Ovary (tissue), 9 donors: ENCODE measurements around the gene TBCE. TPM values are rescaled to one million over a fixed set of nuclear protein-coding genes. Genes with fewer than 3 reads are reported as not detected.
"Not testable (repeated sequence)": the region's sequence is repeated elsewhere in the genome, so short reads cannot be mapped to it uniquely, and the experiment has no call there.

Experiments used
- DNase-seq, 5 donors: peaks; one replicate each; pipeline ENCODE4 v3.0.0-alpha.2; 2019 to 2020
- H3K27ac ChIP-seq, 2 donors: fragments of 200-600 bp; one replicate each; pipeline versions ENCODE4 v1.5.1 to v1.8.0; 2019 to 2022
- H3K27me3 ChIP-seq: fragments of 200-600 bp; one replicate; pipeline ENCODE4 v1.8.0; 2022
- H3K36me3 ChIP-seq: fragments of 200-600 bp; sonication (generic); one replicate; pipeline ENCODE4 v1.5.1; 2019
- H3K4me1 ChIP-seq: one replicate; pipeline ENCODE4 v1.8.1; 2013; ENCODE audit warnings: mild to moderate bottlenecking, moderate library complexity; ENCODE audit not compliant: insufficient read depth
- H3K4me3 ChIP-seq: fragments of 200-600 bp; sonication (generic); one replicate; pipeline ENCODE4 v1.5.1; 2017
- H3K9me3 ChIP-seq, 2 donors: fragments of 200-600 bp in 1 of 2; sonication (generic) in 1 of 2; one replicate each; pipeline versions ENCODE4 v1.5.1 to v1.8.1; 2013 to 2019; ENCODE audit warnings: mild to moderate bottlenecking in 1 of 2, moderate library complexity in 1 of 2
- EP300 ChIP-seq: sonication (generic); formaldehyde crosslinking; IDR thresholded peaks from one replicate; pipeline ENCODE4 v1.6.1; 2017; ENCODE audit warnings: antibody characterized with exemption
- POLR2A ChIP-seq: fragments of 450-650 bp; IDR thresholded peaks from one replicate; pipeline ENCODE4 v1.6.1; 2017; ENCODE audit warnings: antibody characterized with exemption, mild to moderate bottlenecking, moderate library complexity
- WGBS, 3 donors: extraction: QIAGEN DNeasy Blood & Tissue Kit in 1 of 3; methylation state at CpG; one replicate each; pipeline versions ENCODE4 v1.1.5 to v1.1.7; 2013 to 2017; 5-methylcytosine and 5-hydroxymethylcytosine counted together
- intact Hi-C, 4 donors: fragments of 100-400 bp; cut with DNase I; formaldehyde crosslinking; loops; one replicate each; pipeline versions ENCODE4 v1.11.0 to v1.15.1; 2022 to 2023
- polyA plus RNA-seq, 2 donors: library from polyadenylated mRNA; stranded (reverse); fragments of 200-250 nt in 1 of 2; fragments of 350-450 nt in 1 of 2; fragmentation: Illumina TruSeq in 1 of 2; extraction: RNeasy Lipid Tissue Mini Kit (QIAGEN cat#74804) in 1 of 2; gene quantifications; one replicate each; pipeline ENCODE4 v1.2.3, GENCODE V29; 2013 to 2014
- total RNA-seq, 7 donors: library from RNA; depleted of rRNA in 2 of 7; stranded (reverse); fragments of >200 nt in 2 of 7; fragmentation: NEBNext Ultra II Directional in 3 of 7; extraction: Animal tissue kit (Norgen Biotek cat#: 25700) in 3 of 7; gene quantifications; one replicate each; pipeline versions ENCODE4 v1.1.0 to v1.2.4, GENCODE V29; 2016 to 2023
- TF ChIP-seq, protein P1 (sequence below), 3 donors: fragments of 450-650 bp in 2 of 3; fragments of 200-600 bp in 1 of 3; IDR thresholded peaks; one replicate each; pipeline versions ENCODE4 v1.5.1 to v1.8.0; 2016 to 2022; ENCODE audit warnings: antibody characterized with exemption in 3 of 3, mild to moderate bottlenecking in 1 of 3
- donor health status: DM: no; HTN: no; CAD: no; lungs with moderate emphysema.
- donor health status: DM: no; HTN: no; CAD: no.
- donor health status: Bipolar disorder and iron deficiency.
- donor health status: DM: yes; HTN: yes; CAD: no.
- donor health status: DM: no; HTN: no; CAD: no.
- donor health status: DM: yes; HTN: yes; CAD: no.

The TBCE gene
- total and polyA plus RNA-seq, 9 donors, result 11.8 to 25.5 (median 22.8) TPM

DNA sequence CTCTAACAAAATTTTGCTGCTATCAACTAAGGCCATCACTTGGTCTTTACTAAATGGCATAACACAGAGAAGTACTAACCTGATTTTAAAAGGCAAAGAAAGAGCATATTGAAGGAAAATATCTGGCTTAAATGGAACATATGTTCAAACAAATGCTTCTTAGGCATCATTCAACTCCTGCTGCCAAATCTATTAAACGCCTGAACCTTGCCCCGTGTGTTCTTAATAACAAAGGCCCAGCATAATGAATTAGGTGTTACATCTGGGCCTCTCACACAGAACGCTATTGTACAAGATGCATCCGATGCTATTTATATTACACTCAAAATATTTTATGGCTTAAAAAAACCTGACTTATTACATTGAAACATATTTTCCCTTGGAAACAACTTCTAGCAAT is 88.6 kb downstream of the TBCE start:
- no peaks in the 10 kb centered on the region for H3K9me3 ChIP-seq
- no peak for DNase-seq
- no peaks in the 10 kb centered on the region for H3K36me3 ChIP-seq
- H3K27ac ChIP-seq, result no peak overlapping the region
- intact Hi-C loops, result no loop called here
- H3K4me1 ChIP-seq, result no peaks in the 10 kb centered on the region
- TF ChIP-seq EP300 (no peak), POLR2A (no peak)
- TF ChIP-seq, protein P1, sequence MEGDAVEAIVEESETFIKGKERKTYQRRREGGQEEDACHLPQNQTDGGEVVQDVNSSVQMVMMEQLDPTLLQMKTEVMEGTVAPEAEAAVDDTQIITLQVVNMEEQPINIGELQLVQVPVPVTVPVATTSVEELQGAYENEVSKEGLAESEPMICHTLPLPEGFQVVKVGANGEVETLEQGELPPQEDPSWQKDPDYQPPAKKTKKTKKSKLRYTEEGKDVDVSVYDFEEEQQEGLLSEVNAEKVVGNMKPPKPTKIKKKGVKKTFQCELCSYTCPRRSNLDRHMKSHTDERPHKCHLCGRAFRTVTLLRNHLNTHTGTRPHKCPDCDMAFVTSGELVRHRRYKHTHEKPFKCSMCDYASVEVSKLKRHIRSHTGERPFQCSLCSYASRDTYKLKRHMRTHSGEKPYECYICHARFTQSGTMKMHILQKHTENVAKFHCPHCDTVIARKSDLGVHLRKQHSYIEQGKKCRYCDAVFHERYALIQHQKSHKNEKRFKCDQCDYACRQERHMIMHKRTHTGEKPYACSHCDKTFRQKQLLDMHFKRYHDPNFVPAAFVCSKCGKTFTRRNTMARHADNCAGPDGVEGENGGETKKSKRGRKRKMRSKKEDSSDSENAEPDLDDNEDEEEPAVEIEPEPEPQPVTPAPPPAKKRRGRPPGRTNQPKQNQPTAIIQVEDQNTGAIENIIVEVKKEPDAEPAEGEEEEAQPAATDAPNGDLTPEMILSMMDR (IDR thresholded peaks at IDR 0.05), result no peak
- H3K4me3 ChIP-seq, result no peak overlapping the region
- WGBS, 3 donors, result 41 to 53% (median 46%) methylated on average over 4 of the region's 4 CpGs
- H3K27me3 ChIP-seq, result no peaks in the 10 kb centered on the region

DNA sequence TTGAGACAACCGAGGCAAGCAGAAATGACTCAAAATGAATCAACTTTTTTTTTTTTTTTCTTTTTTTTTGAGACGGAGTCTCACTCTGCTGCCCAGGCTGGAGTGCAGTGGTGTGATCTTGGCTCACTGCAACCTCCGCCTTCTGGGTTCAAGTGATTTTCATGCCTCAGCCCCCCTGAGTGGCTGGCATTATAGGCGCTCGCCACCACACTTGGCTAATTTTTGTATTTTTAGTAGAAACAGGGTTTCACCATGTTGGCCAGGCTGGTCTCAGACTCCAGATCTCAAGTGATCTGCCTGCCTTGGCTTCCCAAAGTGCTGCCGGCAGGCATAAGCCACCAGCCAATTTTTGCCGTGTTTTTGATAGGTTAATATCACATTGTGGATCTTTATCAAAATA is 90.6 kb downstream of the TBCE start:
- H3K27me3 ChIP-seq, H3K9me3 ChIP-seq, H3K27ac ChIP-seq, H3K4me1 ChIP-seq, H3K4me3 ChIP-seq, H3K36me3 ChIP-seq, DNase-seq, intact Hi-C loops: not testable (repeated sequence)
- WGBS, 3 donors, result 96 to 97% (median 96%) methylated on average over 7 of the region's 7 CpGs

DNA sequence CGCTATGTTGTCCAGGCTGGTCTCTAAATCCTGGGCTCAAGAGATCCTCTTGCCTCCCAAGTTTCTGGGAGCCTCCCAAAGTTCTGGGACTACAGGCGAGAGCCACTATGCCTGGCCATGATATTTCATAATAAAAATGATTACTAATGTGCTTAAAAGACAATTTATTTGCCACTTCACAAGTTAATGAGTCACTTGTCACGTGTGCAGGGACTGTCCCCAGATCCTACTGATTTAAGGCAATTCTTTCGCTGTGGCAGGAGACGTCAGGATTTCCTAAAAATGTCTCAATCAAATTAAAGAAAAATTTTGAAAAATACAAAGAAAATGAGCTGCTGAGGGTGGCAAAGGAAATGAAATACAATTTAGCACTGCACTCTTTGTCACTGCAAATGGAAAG is 93.5 kb downstream of the TBCE start:
- intact Hi-C loops, result no loop called here
- Histone ChIP-seq H3K27ac (no peak overlapping the region), H3K4me3 (no peak overlapping the region), H3K27me3 (no peaks in the 10 kb centered on the region), H3K4me1 (no peaks in the 10 kb centered on the region), H3K36me3 (no peaks in the 10 kb centered on the region), H3K9me3 (no peaks in the 10 kb centered on the region)
- TF ChIP-seq, protein P1 (IDR thresholded peaks at IDR 0.05), result no peak
- TF ChIP-seq EP300, result no peak
- no peak for TF ChIP-seq POLR2A
- DNase-seq, result no peak
- WGBS, 3 donors, result 93 to 96% (median 95%) methylated on average over 5 of the region's 5 CpGs

DNA sequence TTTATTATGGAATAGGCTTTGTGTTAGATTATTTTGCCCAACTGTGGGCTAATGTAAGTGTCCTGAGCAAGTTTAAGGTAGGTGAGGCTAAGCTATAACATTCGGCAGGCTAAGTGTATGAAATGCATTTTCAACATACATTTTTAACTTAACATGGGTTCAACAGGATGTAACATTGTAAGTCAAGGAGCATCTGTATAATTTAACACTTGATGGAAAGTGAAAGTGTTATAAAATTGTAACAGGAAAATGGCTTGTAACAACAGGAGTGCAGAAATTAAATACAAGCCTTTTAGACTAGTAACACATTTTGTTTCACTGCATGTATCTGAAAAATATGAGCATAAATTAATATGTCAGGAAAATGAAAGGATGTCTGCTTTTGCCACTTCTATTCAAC is 94.7 kb downstream of the TBCE start:
- 88 to 91% (median 90%) methylated on average over 1 of the region's 1 CpG for WGBS, 3 donors
- DNase-seq, result no peak
- TF ChIP-seq, protein P1 (IDR thresholded peaks at IDR 0.05), result no peak
- Histone ChIP-seq H3K9me3 (no peaks in the 10 kb centered on the region), H3K4me1 (no peaks in the 10 kb centered on the region), H3K27ac (no peak overlapping the region), H3K4me3 (no peak overlapping the region), H3K36me3 (no peaks in the 10 kb centered on the region), H3K27me3 (no peaks in the 10 kb centered on the region)
- intact Hi-C loops, result no loop called here

DNA sequence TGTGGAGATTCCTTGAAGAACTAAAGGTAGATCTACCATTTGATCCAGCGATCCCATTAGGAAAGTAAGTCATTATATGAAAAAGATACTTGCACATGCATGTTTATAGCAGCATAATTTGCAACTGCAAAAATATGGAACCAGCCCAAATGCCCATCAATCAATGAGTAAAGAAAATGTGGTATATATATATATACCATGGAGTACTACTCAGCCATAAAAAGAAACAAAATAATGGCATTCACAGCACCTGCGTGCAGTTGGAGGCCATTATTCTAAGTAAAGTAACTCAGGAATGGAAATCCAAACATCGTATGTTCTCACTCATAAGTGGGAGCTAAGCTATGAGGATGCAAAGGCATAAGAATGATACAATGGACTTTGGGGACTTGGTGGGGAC is 95.6 kb downstream of the TBCE start:
- H3K27ac ChIP-seq, DNase-seq, H3K4me1 ChIP-seq, H3K36me3 ChIP-seq, H3K4me3 ChIP-seq, intact Hi-C loops, H3K27me3 ChIP-seq, H3K9me3 ChIP-seq: not testable (repeated sequence)
- WGBS, 3 donors, result 98 to 99% (median 99%) methylated on average over 3 of the region's 3 CpGs

DNA sequence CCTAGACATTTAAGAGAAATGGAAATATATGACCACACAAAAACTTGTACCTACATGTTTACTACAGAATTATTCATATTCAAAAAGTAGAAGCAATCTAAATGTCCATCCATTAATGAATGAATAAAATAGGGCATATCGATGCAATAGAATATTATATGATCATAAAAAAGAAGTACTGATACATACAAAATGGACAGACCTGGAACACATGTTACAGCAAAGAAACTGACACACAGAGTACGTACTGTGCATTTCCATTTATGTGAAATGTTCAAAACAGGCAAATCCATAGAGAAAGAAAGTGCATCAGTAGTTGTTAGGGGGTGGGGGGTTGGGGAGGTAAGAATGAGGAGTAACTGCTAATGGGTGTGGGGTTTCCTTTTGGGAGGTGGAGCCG is 97.8 kb downstream of the TBCE start:
- 96 to 100% (median 98%) methylated on average over 3 of the region's 3 CpGs for WGBS, 3 donors
- Histone ChIP-seq H3K4me1 (no peaks in the 10 kb centered on the region), H3K9me3 (no peaks in the 10 kb centered on the region), H3K27me3 (no peaks in the 10 kb centered on the region), H3K36me3 (no peaks in the 10 kb centered on the region), H3K4me3 (no peak overlapping the region), H3K27ac (no peak overlapping the region)
- DNase-seq, result no peak
- TF ChIP-seq POLR2A, result no peak
- intact Hi-C loops, result no loop called here
